Mesenchymal stem cell (in vitro differentiated cells and primary cell): ENCODE data around the gene IMMP2L.

Experiments
- DNase-seq: peaks from one replicate; pipeline ENCODE4 v3.0.0-alpha.2; 2013
- H2AFZ ChIP-seq: one replicate; pipeline ENCODE4 v1.6.1; 2013; ENCODE audit warnings: low read depth, mild to moderate bottlenecking, control low read depth, inconsistent platforms, low read length, moderate library complexity
- H2AK5ac ChIP-seq: 2 replicates; pipeline ENCODE4 v1.6.1; 2013; ENCODE audit warnings: low read length, moderate library complexity, mild to moderate bottlenecking, inconsistent platforms; ENCODE audit not compliant: severe bottlenecking
- H2BK120ac ChIP-seq: one replicate; pipeline ENCODE4 v1.6.1; 2013; ENCODE audit warnings: low read depth, mild to moderate bottlenecking, inconsistent platforms, low read length, moderate library complexity
- H2BK12ac ChIP-seq, 2 experiments: one replicate each; pipeline ENCODE4 v1.6.1; 2013; ENCODE audit warnings: inconsistent platforms in 2 of 2, low read length in 2 of 2, mild to moderate bottlenecking in 2 of 2, moderate library complexity in 2 of 2, control low read depth in 1 of 2
- H2BK15ac ChIP-seq: one replicate; pipeline ENCODE4 v1.6.1; 2013; ENCODE audit warnings: mild to moderate bottlenecking, low read depth, inconsistent platforms; ENCODE audit not compliant: poor library complexity, severe bottlenecking
- H2BK5ac ChIP-seq: 2 replicates; pipeline ENCODE4 v1.6.1; 2013; ENCODE audit warnings: low read depth, mild to moderate bottlenecking, low read length, control low read depth, inconsistent platforms; ENCODE audit not compliant: poor library complexity, severe bottlenecking
- H3K14ac ChIP-seq, 2 experiments: one replicate each; pipeline ENCODE4 v1.6.1; 2013; ENCODE audit warnings: inconsistent platforms in 2 of 2, low read length in 2 of 2, control low read depth in 1 of 2, mild to moderate bottlenecking in 1 of 2, moderate library complexity in 1 of 2
- H3K18ac ChIP-seq, 2 experiments: one replicate each; pipeline ENCODE4 v1.6.1; 2013; ENCODE audit warnings: inconsistent platforms in 2 of 2, low read length in 2 of 2, control low read depth in 1 of 2, low read depth in 1 of 2, mild to moderate bottlenecking in 1 of 2
- H3K23ac ChIP-seq, 2 experiments: one replicate each; pipeline ENCODE4 v1.6.1; 2013; ENCODE audit warnings: inconsistent platforms in 2 of 2, low read length in 2 of 2, mild to moderate bottlenecking in 2 of 2, moderate library complexity in 2 of 2, control low read depth in 1 of 2
- H3K27ac ChIP-seq: 2 replicates; pipeline ENCODE4 v1.5.1; 2013; ENCODE audit warnings: mild to moderate bottlenecking, moderate library complexity, low read length, control low read depth, inconsistent platforms; ENCODE audit not compliant: poor library complexity, severe bottlenecking
- H3K27me3 ChIP-seq, 2 experiments: 2 replicates each; pipeline versions ENCODE4 v1.6.1 to v1.7.0; 2013; ENCODE audit warnings: low read length in 2 of 2, mild to moderate bottlenecking in 2 of 2, moderate library complexity in 2 of 2, control low read depth in 1 of 2, inconsistent platforms in 1 of 2; ENCODE audit not compliant: control insufficient read depth in 1 of 2, insufficient read depth in 1 of 2
- H3K36me3 ChIP-seq, 2 experiments: 2 replicates each; pipeline versions ENCODE4 v1.6.1 to v1.7.0; 2013; ENCODE audit warnings: low read length in 2 of 2, control low read depth in 1 of 2, inconsistent platforms in 1 of 2, low read depth in 1 of 2, mild to moderate bottlenecking in 1 of 2; ENCODE audit not compliant: insufficient read depth in 2 of 2, control insufficient read depth in 1 of 2
- H3K4ac ChIP-seq, 2 experiments: one replicate each; pipeline ENCODE4 v1.6.1; 2013; ENCODE audit warnings: inconsistent platforms in 2 of 2, low read length in 2 of 2, mild to moderate bottlenecking in 2 of 2, moderate library complexity in 2 of 2, control low read depth in 1 of 2, low read depth in 1 of 2
- H3K4me1 ChIP-seq: 2 replicates; pipeline ENCODE4 v1.6.1; 2013; ENCODE audit warnings: low read depth, low read length, control low read depth; ENCODE audit not compliant: control insufficient read depth, insufficient read depth
- H3K4me2 ChIP-seq: 2 replicates; pipeline ENCODE4 v1.6.1; 2013; ENCODE audit warnings: low read length, mild to moderate bottlenecking, inconsistent platforms; ENCODE audit not compliant: poor library complexity, severe bottlenecking
- H3K4me3 ChIP-seq, 2 experiments: 2 replicates each; pipeline versions ENCODE4 v1.5.1 to v1.7.0; 2013; ENCODE audit warnings: low read length in 2 of 2, mild to moderate bottlenecking in 2 of 2, control low read depth in 1 of 2, low read depth in 1 of 2; ENCODE audit not compliant: insufficient read depth in 1 of 2
- H3K79me1 ChIP-seq: replicated peaks from 2 replicates; pipeline ENCODE4 v1.6.1; 2013; ENCODE audit warnings: mild to moderate bottlenecking, control low read depth, low read length, inconsistent platforms; ENCODE audit not compliant: poor library complexity, severe bottlenecking
- H3K9ac ChIP-seq: 2 replicates; pipeline ENCODE4 v1.7.0; 2013; ENCODE audit warnings: mild to moderate bottlenecking, low read length, moderate library complexity
- H3K9me3 ChIP-seq: 2 replicates; pipeline ENCODE4 v1.7.0; 2013; ENCODE audit warnings: mild to moderate bottlenecking, low read length; ENCODE audit not compliant: control insufficient read depth
- H4K8ac ChIP-seq: one replicate; pipeline ENCODE4 v1.6.1; 2013; ENCODE audit warnings: inconsistent platforms, mild to moderate bottlenecking, low read length, moderate library complexity
- H4K91ac ChIP-seq: one replicate; pipeline ENCODE4 v1.6.1; 2013; ENCODE audit warnings: mild to moderate bottlenecking, low read length, inconsistent platforms
- WGBS: methylation state at CpG from one replicate; pipeline ENCODE4 v1.1.7; 2013; ENCODE audit warnings: mixed read lengths; 5-methylcytosine and 5-hydroxymethylcytosine counted together

IMMP2L gene

DNA sequence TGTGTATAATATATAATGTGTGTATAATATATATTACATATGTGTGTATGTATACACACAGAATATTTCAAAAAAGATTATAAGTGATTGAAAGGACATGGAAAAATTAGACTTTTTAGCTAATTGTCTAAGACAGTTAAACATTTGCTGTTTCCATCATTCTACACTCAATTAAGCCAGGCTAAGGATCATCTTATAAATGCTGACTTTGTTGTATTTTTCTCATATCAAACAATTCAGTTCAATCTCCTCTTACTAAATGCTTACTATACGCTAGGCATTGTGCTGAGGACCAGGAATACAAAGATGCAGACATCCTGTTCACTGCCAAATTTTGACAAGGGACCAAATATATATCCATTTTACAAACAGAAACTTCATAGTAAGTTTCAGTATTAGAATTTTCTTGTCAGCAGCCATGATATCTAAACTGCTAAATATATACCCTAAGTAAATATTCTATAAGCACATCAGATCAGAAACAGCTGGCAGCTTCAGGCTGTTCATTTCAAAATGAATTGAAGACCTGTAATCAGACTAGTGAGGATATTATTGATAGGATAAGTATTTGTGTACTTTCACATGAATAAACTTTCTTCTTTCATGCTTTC, 481.7 kb downstream of the IMMP2L start:
- Histone ChIP-seq H3K14ac (no peak overlapping the region), H3K9me3 (no peaks in the 10 kb centered on the region), H3K4me2 (no peak overlapping the region), H3K27me3 (no peaks in the 10 kb centered on the region), H3K36me3 (no peaks in the 10 kb centered on the region), H2AFZ (no peak overlapping the region), H3K4ac (no peak overlapping the region), H3K27ac (no peak overlapping the region), H2BK120ac (no peak overlapping the region), H3K23ac (no peak overlapping the region), H4K8ac (no peak overlapping the region), H2BK15ac (no peak overlapping the region), H2BK12ac (no peak overlapping the region), H2AK5ac (no peak overlapping the region), H3K9ac (no peak overlapping the region), H2BK5ac (no peak overlapping the region), H3K18ac (no peak overlapping the region), H3K4me3 (no peak overlapping the region), H3K79me1 (no peaks in the 10 kb centered on the region), H4K91ac (no peak overlapping the region), H3K4me1 (peaks cover 3% of the 10 kb centered on the region)
- no peak for DNase-seq
- WGBS, result 100% methylated on average over 1 of the region's 1 CpG

DNA sequence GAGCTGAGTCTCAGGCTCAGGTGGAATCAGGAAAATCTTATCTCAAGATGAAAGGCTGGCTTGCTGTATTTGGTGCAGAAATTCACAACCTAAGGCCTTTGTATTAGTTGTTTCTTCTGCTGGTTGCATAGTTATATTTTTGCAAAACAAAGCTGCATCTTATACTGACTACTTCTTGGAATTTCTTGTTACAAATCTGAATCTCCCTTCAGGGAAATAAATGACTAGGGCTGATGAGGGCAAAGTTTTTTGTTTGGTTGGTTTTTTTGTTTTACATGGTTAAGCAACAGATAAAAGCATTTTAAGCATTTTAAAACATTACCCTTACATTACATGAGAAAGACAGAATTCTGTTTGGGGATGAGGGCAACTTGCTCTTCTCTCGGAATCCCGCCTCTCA, 485.3 kb downstream of the IMMP2L start:
- no peak overlapping the region for H2BK15ac ChIP-seq
- 100% methylated on average over 2 of the region's 2 CpGs for WGBS
- H2BK120ac ChIP-seq, result no peak overlapping the region
- no peak overlapping the region for H2BK5ac ChIP-seq
- no peaks in the 10 kb centered on the region for H3K27me3 ChIP-seq
- no peak overlapping the region for H2AK5ac ChIP-seq
- no peaks in the 10 kb centered on the region for H3K9me3 ChIP-seq
- H3K27ac ChIP-seq, result no peak overlapping the region
- DNase-seq, result no peak
- no peak overlapping the region for H3K9ac ChIP-seq
- no peak overlapping the region for H3K4ac ChIP-seq
- peaks cover 1% of the 10 kb centered on the region for H3K4me1 ChIP-seq
- no peak overlapping the region for H3K14ac ChIP-seq
- H2AFZ ChIP-seq, result no peak overlapping the region
- H4K91ac ChIP-seq, result no peak overlapping the region
- no peak overlapping the region for H3K4me3 ChIP-seq
- no peak overlapping the region for H2BK12ac ChIP-seq
- no peak overlapping the region for H4K8ac ChIP-seq
- H3K4me2 ChIP-seq, result no peak overlapping the region
- H3K79me1 ChIP-seq, result no peaks in the 10 kb centered on the region
- no peak overlapping the region for H3K23ac ChIP-seq
- H3K18ac ChIP-seq, result no peak overlapping the region
- H3K36me3 ChIP-seq, result no peaks in the 10 kb centered on the region

DNA sequence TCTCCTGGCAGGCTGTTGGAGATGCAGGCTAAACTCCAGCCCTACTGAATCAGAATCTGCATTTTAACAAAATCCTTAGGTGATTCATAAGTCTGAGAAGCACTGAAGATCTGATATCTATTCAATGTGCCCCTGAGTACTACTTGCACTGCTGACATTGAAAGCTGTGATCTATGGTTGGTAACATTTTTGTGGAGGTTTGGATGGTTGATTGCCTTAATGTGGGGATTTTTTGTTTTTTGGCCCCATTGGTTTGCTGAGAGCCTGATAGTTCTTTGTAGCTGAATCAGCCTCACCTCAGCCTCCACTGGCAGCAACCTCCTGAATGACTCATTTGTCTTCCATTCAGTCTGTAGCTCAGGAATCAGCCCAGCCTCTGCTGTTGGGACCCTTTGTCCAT, 486.1 kb downstream of the IMMP2L start:
- Histone ChIP-seq H3K9me3 (no peaks in the 10 kb centered on the region), H3K4me1 (peaks cover 1% of the 10 kb centered on the region), H3K27me3 (no peaks in the 10 kb centered on the region)

DNA sequence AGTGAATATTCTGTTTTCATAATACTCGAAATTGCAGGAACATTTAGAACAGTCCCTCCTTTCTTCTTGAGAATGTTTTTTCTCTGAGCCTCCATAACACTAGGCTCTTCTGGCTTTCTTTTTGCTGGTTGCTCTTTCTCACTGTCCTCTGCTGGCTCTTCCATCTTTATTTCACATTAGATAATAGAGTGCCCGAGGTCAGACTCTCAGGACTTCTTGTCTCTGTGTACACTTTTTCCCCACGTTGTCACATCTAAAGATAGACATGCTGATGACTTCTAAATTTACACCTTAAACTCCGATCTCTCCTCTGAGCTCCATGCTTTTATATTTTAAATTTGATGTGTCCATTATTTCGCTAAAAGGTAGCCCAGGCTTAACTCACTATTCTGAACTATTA, 486.8 kb downstream of the IMMP2L start:
- Histone ChIP-seq H3K27ac (no peak overlapping the region), H4K91ac (no peak overlapping the region), H2BK120ac (no peak overlapping the region), H3K36me3 (no peaks in the 10 kb centered on the region), H3K4me3 (no peak overlapping the region), H3K4me1 (peaks cover 1% of the 10 kb centered on the region), H2BK15ac (no peak overlapping the region), H3K18ac (no peak overlapping the region), H3K27me3 (no peaks in the 10 kb centered on the region), H2BK12ac (no peak overlapping the region), H3K14ac (no peak overlapping the region), H2AK5ac (no peak overlapping the region), H3K79me1 (no peaks in the 10 kb centered on the region), H3K9me3 (no peaks in the 10 kb centered on the region), H3K9ac (no peak overlapping the region), H3K23ac (no peak overlapping the region), H2AFZ (no peak overlapping the region), H2BK5ac (no peak overlapping the region), H3K4me2 (no peak overlapping the region), H3K4ac (no peak overlapping the region), H4K8ac (no peak overlapping the region)
- 94% methylated on average over 3 of the region's 5 CpGs for WGBS
- no peak for DNase-seq

More for the DNA sequence above, 486.1 kb downstream of the IMMP2L start:
- no peak overlapping the region for H2AFZ ChIP-seq
- H3K23ac ChIP-seq, result no peak overlapping the region
- no peak overlapping the region for H2BK5ac ChIP-seq
- H4K8ac ChIP-seq, result no peak overlapping the region
- H3K4me3 ChIP-seq, result no peak overlapping the region
- no peak overlapping the region for H3K27ac ChIP-seq
- no peaks in the 10 kb centered on the region for H3K36me3 ChIP-seq
- no peaks in the 10 kb centered on the region for H3K79me1 ChIP-seq
- no peak overlapping the region for H2AK5ac ChIP-seq
- no peak overlapping the region for H2BK120ac ChIP-seq
- no peak for DNase-seq
- H4K91ac ChIP-seq, result no peak overlapping the region
- H3K18ac ChIP-seq, result no peak overlapping the region
- H2BK15ac ChIP-seq, result no peak overlapping the region
- H2BK12ac ChIP-seq, result no peak overlapping the region
- no peak overlapping the region for H3K4me2 ChIP-seq
- no peak overlapping the region for H3K14ac ChIP-seq
- H3K9ac ChIP-seq, result no peak overlapping the region
- no peak overlapping the region for H3K4ac ChIP-seq
